Astrocyte (in vitro differentiated cells and primary cell): ENCODE measurements around the gene TOPORS. TPM values are rescaled to one million over a fixed set of nuclear protein-coding genes. Genes with fewer than 3 reads are reported as not detected.

ENCODE experiments used
- DNase-seq: peaks from one replicate; pipeline ENCODE4 v3.0.0-alpha.2; 2010; ENCODE audit warnings: low read depth
- FAIRE-seq: peaks from 2 replicates; lab custom pipeline; 2011; peaks lifted over from hg19 to GRCh38; lab: Jason Lieb, UNC
- H2AFZ ChIP-seq: 2 replicates; pipeline ENCODE4 v1.6.0; 2012; ENCODE audit warnings: low read depth, low read length, inconsistent platforms
- H3K27ac ChIP-seq: 2 replicates; pipeline ENCODE4 v1.5.1; 2011; ENCODE audit warnings: low read depth, low read length, inconsistent platforms
- H3K27me3 ChIP-seq: 2 replicates; pipeline ENCODE4 v1.6.0; 2011; ENCODE audit warnings: low read length, inconsistent platforms; ENCODE audit not compliant: insufficient read depth
- H3K36me3 ChIP-seq: 2 replicates; pipeline ENCODE4 v1.5.1; 2011; ENCODE audit warnings: low read length, inconsistent platforms; ENCODE audit not compliant: insufficient read depth
- H3K4me1 ChIP-seq: 2 replicates; pipeline ENCODE4 v1.5.1; 2011; ENCODE audit warnings: low read length, inconsistent platforms; ENCODE audit not compliant: insufficient read depth
- H3K4me2 ChIP-seq: 2 replicates; pipeline ENCODE4 v1.6.0; 2012; ENCODE audit warnings: low read length, inconsistent platforms
- H3K4me3 ChIP-seq: 2 replicates; pipeline ENCODE4 v1.5.1; 2011; ENCODE audit warnings: low read depth, mild to moderate bottlenecking, low read length, inconsistent platforms; ENCODE audit not compliant: insufficient read depth
- H3K79me2 ChIP-seq: 2 replicates; pipeline ENCODE4 v1.6.0; 2012; ENCODE audit warnings: mild to moderate bottlenecking, low read length, inconsistent platforms; ENCODE audit not compliant: insufficient read depth
- H3K9ac ChIP-seq: 2 replicates; pipeline ENCODE4 v1.6.0; 2012; ENCODE audit warnings: mild to moderate bottlenecking, low read length, inconsistent platforms
- H3K9me3 ChIP-seq: 2 replicates; pipeline ENCODE4 v1.5.1; 2012; ENCODE audit warnings: low read depth, mild to moderate bottlenecking, low read length, inconsistent platforms; ENCODE audit not compliant: insufficient read depth
- H4K20me1 ChIP-seq: 2 replicates; pipeline ENCODE4 v1.6.0; 2012; ENCODE audit warnings: low read length, inconsistent platforms; ENCODE audit not compliant: insufficient read depth
- H3K27ac Mint-ChIP-seq: one replicate; pipeline ENCODE4 v1.8.0; 2021; ENCODE audit warnings: mild to moderate bottlenecking, mixed read lengths; ENCODE audit not compliant: unreplicated experiment
- H3K27me3 Mint-ChIP-seq: one replicate; pipeline ENCODE4 v1.8.0; 2021; ENCODE audit warnings: low read depth, mixed read lengths; ENCODE audit not compliant: unreplicated experiment
- H3K36me3 Mint-ChIP-seq: one replicate; pipeline ENCODE4 v1.8.0; 2021; ENCODE audit warnings: low read depth, mixed read lengths; ENCODE audit not compliant: unreplicated experiment
- H3K4me1 Mint-ChIP-seq: one replicate; pipeline ENCODE4 v1.8.0; 2021; ENCODE audit warnings: low read depth, mixed read lengths; ENCODE audit not compliant: unreplicated experiment
- H3K4me3 Mint-ChIP-seq: one replicate; pipeline ENCODE4 v1.8.0; 2021; ENCODE audit warnings: mild to moderate bottlenecking, moderate library complexity, mixed read lengths; ENCODE audit not compliant: unreplicated experiment
- H3K9me3 Mint-ChIP-seq: one replicate; pipeline ENCODE4 v1.8.0; 2021; ENCODE audit warnings: mild to moderate bottlenecking, mixed read lengths; ENCODE audit not compliant: unreplicated experiment
- CTCF ChIP-seq: IDR thresholded peaks from 2 replicates; pipeline ENCODE4 v1.5.1; 2011; ENCODE audit warnings: low read depth, mild to moderate bottlenecking, inconsistent platforms, low read length, moderate library complexity; ENCODE audit not compliant: insufficient read depth
- EZH2 ChIP-seq: IDR thresholded peaks from 2 replicates; pipeline ENCODE4 v1.6.1; 2012; ENCODE audit warnings: mild to moderate bottlenecking, low read length, inconsistent platforms; ENCODE audit not compliant: insufficient read depth
- total RNA-seq: library from RNA; stranded (reverse); gene quantifications from 2 replicates; pipeline ENCODE4 v1.2.1, GENCODE V29; 2021

TOPORS gene
- total RNA-seq, 1 donor from 2014 or later, result 20.4 TPM

GRCh38 chr9:32490601-32491000 is 61.8 kb downstream of the TOPORS start:
- DNase-seq, result no peak
- Histone ChIP-seq H3K4me3 (no peak overlapping the region), H3K27ac (no peak overlapping the region), H3K36me3 (peaks cover 11% of the 10 kb centered on the region), H3K4me2 (no peak overlapping the region), H3K79me2 (no peaks in the 10 kb centered on the region), H3K27me3 (no peaks in the 10 kb centered on the region), H2AFZ (no peak overlapping the region), H3K9ac (no peak overlapping the region), H3K9me3 (no peaks in the 10 kb centered on the region), H3K4me1 (peaks cover 6% of the 10 kb centered on the region), H4K20me1 (no peaks in the 10 kb centered on the region)
- TF ChIP-seq EZH2 (no peak), CTCF (no peak)
- no peaks in the 10 kb centered on the region for H3K27me3 Mint-ChIP-seq
- no peaks in the 10 kb centered on the region for H3K9me3 Mint-ChIP-seq
- H3K27ac Mint-ChIP-seq, result peak overlapping the region; percentile 64
- H3K36me3 Mint-ChIP-seq, result peaks cover 49% of the 10 kb centered on the region
- peaks cover 35% of the 10 kb centered on the region for H3K4me1 Mint-ChIP-seq
- FAIRE-seq, result no peak
- no peak overlapping the region for H3K4me3 Mint-ChIP-seq

Other genes starting within 250 kb of the TOPORS start
- 17.7 and 19.4 TPM in 2 replicates for gene ACO1, start 167.9 kb downstream of the TOPORS start, total RNA-seq
- 164 and 187 TPM in 2 replicates for gene RIGI, start 26.4 kb downstream of the TOPORS start, total RNA-seq
- gene SMIM27, start 259 bp downstream of the TOPORS start, total RNA-seq, result 9.4 and 15.0 TPM in 2 replicates
- 56.1 and 56.7 TPM in 2 replicates for gene NDUFB6, start 20.6 kb upstream of the TOPORS start, total RNA-seq
- gene TAF1L, start 83.1 kb upstream of the TOPORS start, total RNA-seq, result 0.02 TPM in 1 of 2 replicates, not detected in the other
- 1.4 and 3.0 TPM in 2 replicates for gene TMEM215, start 231.0 kb upstream of the TOPORS start, total RNA-seq